CD14-positive monocyte (primary cell): ENCODE measurements around the gene AQP2. TPM values are rescaled to one million over a fixed set of nuclear protein-coding genes. Genes with fewer than 3 reads are reported as not detected.

Experiments
- DNase-seq, 3 donors: peaks; one replicate each; pipeline ENCODE4 v3.0.0-alpha.2; 2011 to 2022
- H2AFZ ChIP-seq: 2 replicates; pipeline ENCODE4 v1.6.0; 2012; ENCODE audit warnings: mild to moderate bottlenecking, low read depth, low read length, inconsistent platforms; ENCODE audit not compliant: insufficient read depth, poor library complexity, severe bottlenecking
- H3K27ac ChIP-seq, 2 donors: 1 replicate in 1 of 2; 2 replicates in 1 of 2; pipeline ENCODE4 v1.5.1; 2012 to 2013; ENCODE audit warnings: low read length in 2 of 2, control low read depth in 1 of 2, inconsistent platforms in 1 of 2, low read depth in 1 of 2, mild to moderate bottlenecking in 1 of 2
- H3K27me3 ChIP-seq, 2 donors: one replicate each; pipeline versions ENCODE4 v1.6.0 to v1.6.1; 2011 to 2013; ENCODE audit warnings: low read length in 2 of 2; ENCODE audit not compliant: control insufficient read depth in 2 of 2, insufficient read depth in 2 of 2
- H3K36me3 ChIP-seq, 2 donors: replicated peaks in 1 of 2; 1 replicate in 1 of 2; 2 replicates in 1 of 2; pipeline versions ENCODE4 v1.5.1 to v1.6.1; 2012 to 2013; ENCODE audit warnings: low read length in 2 of 2, control low read depth in 1 of 2, inconsistent platforms in 1 of 2, mild to moderate bottlenecking in 1 of 2; ENCODE audit not compliant: insufficient read depth in 2 of 2, control insufficient read depth in 1 of 2
- H3K4me1 ChIP-seq, 2 donors: 1 replicate in 1 of 2; 2 replicates in 1 of 2; pipeline versions ENCODE4 v1.5.1 to v1.6.1; 2012 to 2013; ENCODE audit warnings: low read length in 2 of 2, control low read depth in 1 of 2, inconsistent platforms in 1 of 2, mild to moderate bottlenecking in 1 of 2, moderate library complexity in 1 of 2; ENCODE audit not compliant: insufficient read depth in 2 of 2, control insufficient read depth in 1 of 2
- H3K4me2 ChIP-seq: replicated peaks from 2 replicates; pipeline ENCODE3; 2012; ENCODE audit warnings: low read length, moderate library complexity, mild to moderate bottlenecking; ENCODE audit not compliant: poor library complexity, severe bottlenecking; ENCODE audit errors: extremely low read depth
- H3K4me3 ChIP-seq, 3 experiments: fragments of 200-600 bp in 1 of 3; sonication (generic) in 1 of 3; replicated peaks in 1 of 3; 1 replicate in 2 of 3; 2 replicates in 1 of 3; pipeline ENCODE4 v1.5.1; 2011 to 2013; ENCODE audit warnings: low read length in 3 of 3, mild to moderate bottlenecking in 3 of 3, control low read depth in 2 of 3, low read depth in 2 of 3, inconsistent platforms in 1 of 3, moderate library complexity in 1 of 3
- H3K79me2 ChIP-seq: 2 replicates; pipeline ENCODE4 v1.6.0; 2012; ENCODE audit warnings: mild to moderate bottlenecking, control low read depth, inconsistent platforms, low read length, moderate library complexity; ENCODE audit not compliant: insufficient read depth
- H3K9ac ChIP-seq: 2 replicates; pipeline ENCODE4 v1.6.0; 2017; ENCODE audit warnings: low read length, mild to moderate bottlenecking; ENCODE audit not compliant: insufficient read depth, poor library complexity, severe bottlenecking
- H3K9me3 ChIP-seq, 2 donors: replicated peaks in 1 of 2; 1 replicate in 1 of 2; 2 replicates in 1 of 2; pipeline versions ENCODE4 v1.5.1 to v1.6.1; 2012 to 2013; ENCODE audit warnings: low read length in 2 of 2, control low read depth in 1 of 2; ENCODE audit not compliant: control insufficient read depth in 1 of 2, insufficient read depth in 1 of 2
- H4K20me1 ChIP-seq: 2 replicates; pipeline ENCODE4 v1.6.0; 2012; ENCODE audit warnings: mild to moderate bottlenecking, low read length, control low read depth, moderate library complexity; ENCODE audit not compliant: insufficient read depth
- H3K27ac Mint-ChIP-seq, 7 donors: one replicate each; pipeline ENCODE4 v1.8.0; 2020; ENCODE audit warnings: mild to moderate bottlenecking in 7 of 7, mixed read lengths in 7 of 7, moderate library complexity in 6 of 7, inconsistent platforms in 2 of 7
- H3K27me3 Mint-ChIP-seq, 3 donors: one replicate each; pipeline ENCODE4 v1.8.0; 2021 to 2022; ENCODE audit warnings: low read depth in 3 of 3, mild to moderate bottlenecking in 3 of 3, mixed read lengths in 3 of 3, moderate library complexity in 3 of 3, inconsistent platforms in 1 of 3
- H3K36me3 Mint-ChIP-seq, 2 donors: one replicate each; pipeline ENCODE4 v1.8.0; 2020; ENCODE audit warnings: mixed read lengths in 2 of 2, inconsistent platforms in 1 of 2, mild to moderate bottlenecking in 1 of 2
- H3K4me1 Mint-ChIP-seq: one replicate; pipeline ENCODE4 v1.8.0; 2020; ENCODE audit warnings: mild to moderate bottlenecking, mixed read lengths
- H3K4me3 Mint-ChIP-seq, 2 donors: one replicate each; pipeline ENCODE4 v1.8.0; 2020; ENCODE audit warnings: mild to moderate bottlenecking in 2 of 2, mixed read lengths in 2 of 2, moderate library complexity in 1 of 2
- H3K9me3 Mint-ChIP-seq, 7 donors: one replicate each; pipeline ENCODE4 v1.8.0; 2020 to 2022; ENCODE audit warnings: mixed read lengths in 7 of 7, mild to moderate bottlenecking in 6 of 7, moderate library complexity in 6 of 7, inconsistent platforms in 2 of 7
- CTCF ChIP-seq: fragments of 200-600 bp; IDR thresholded peaks from one replicate; pipeline ENCODE4 v1.8.0; 2022; ENCODE audit warnings: antibody characterized with exemption, mild to moderate bottlenecking
- WGBS: methylation state at CpG from one replicate; pipeline ENCODE4 v1.1.5; 2013; ENCODE audit warnings: missing lambda C conversion rate; ENCODE audit not compliant: insufficient coverage; 5-methylcytosine and 5-hydroxymethylcytosine counted together
- intact Hi-C, 2 donors: fragments of 100-400 bp; cut with micrococcal nuclease; formaldehyde crosslinking; loops; one replicate each; pipeline versions ENCODE4 v1.15.0 to v1.15.1; 2023
- polyA plus RNA-seq, 3 donors: library from polyadenylated mRNA; depleted of rRNA in 1 of 3; unstranded in 2 of 3; stranded (reverse) in 1 of 3; fragments of 300-500 nt in 2 of 3; fragments of >200 nt in 1 of 3; fragmentation: Illumina TruSeq in 2 of 3; gene quantifications; 1 replicate in 2 of 3; 2 replicates in 1 of 3; pipeline ENCODE4 v1.2.3, GENCODE V29; 2012 to 2021

Gene AQP2
- polyA plus RNA-seq, 3 donors = not detected

- 2% methylated on average over 28 of the region's 40 CpGs for WGBS
- no peaks in the 10 kb centered on the region for H3K36me3 ChIP-seq
- H3K79me2 ChIP-seq = no peaks in the 10 kb centered on the region
- peaks cover 19 to 26% of the 10 kb centered on the region in 2 donors for H3K4me1 ChIP-seq
- no peaks in the 10 kb centered on the region for H4K20me1 ChIP-seq
- peak overlapping the region; percentile 15 for H3K9ac ChIP-seq
- intact Hi-C loops = loop anchor here (1.0 to 10.0 kb wide), 5 partner anchors 90 to 210 kb away; partner anchors contain the start of gene ASIC1 (in 2 of the 2)
- H3K4me1 Mint-ChIP-seq = peaks cover 12% of the 10 kb centered on the region
- peak overlapping the region; percentile 86 for H2AFZ ChIP-seq
- no peaks in the 10 kb centered on the region for H3K9me3 ChIP-seq
- peak overlapping the region; percentile 73 to 85 for H3K4me3 Mint-ChIP-seq
- H3K36me3 Mint-ChIP-seq = no peaks in the 10 kb centered on the region
- no peak overlapping the region for H3K27ac ChIP-seq
- H3K4me3 ChIP-seq = peak overlapping the region; percentile 10 to 75 (median 42)
- H3K27me3 ChIP-seq = peaks cover 9 to 72% of the 10 kb centered on the region in 2 donors
- peaks cover 48 to 56% (median 49%) of the 10 kb centered on the region in 3 donors for H3K27me3 Mint-ChIP-seq
- DNase-seq = peak; percentile 83 to 88 (median 87)
- H3K9me3 Mint-ChIP-seq = peaks cover 0 to 2% (median 0%) of the 10 kb centered on the region in 7 donors
- H3K4me2 ChIP-seq = peak overlapping the region; percentile 84
- peak; percentile 97 for TF ChIP-seq CTCF
- peak overlapping the region in 3 of 7 donors; percentile 7 to 59 (median 49) for H3K27ac Mint-ChIP-seq
Observed at GRCh38 chr12:49967042-49967776, 16.7 kb downstream of the AQP2 start.

GRCh38 chr12:49967777-49968250 lies 17.3 kb downstream of the AQP2 start:
- Mint-ChIP-seq H3K4me3 (peak overlapping the region; percentile 73 to 83), H3K27me3 (peaks cover 43 to 51% (median 46%) of the 10 kb centered on the region in 3 donors), H3K27ac (no peak overlapping the region), H3K36me3 (no peaks in the 10 kb centered on the region), H3K9me3 (peaks cover 0 to 2% (median 0%) of the 10 kb centered on the region in 7 donors), H3K4me1 (peaks cover 12% of the 10 kb centered on the region)
- Histone ChIP-seq H3K4me3 (peak overlapping the region in 2 of 3 experiments; percentile 42 to 75), H3K27ac (no peak overlapping the region), H3K9me3 (no peaks in the 10 kb centered on the region), H4K20me1 (no peaks in the 10 kb centered on the region), H3K79me2 (no peaks in the 10 kb centered on the region), H3K9ac (peak overlapping the region; percentile 15), H3K36me3 (no peaks in the 10 kb centered on the region), H3K4me1 (peaks cover 19 to 26% of the 10 kb centered on the region in 2 donors), H3K27me3 (peaks cover 4 to 66% of the 10 kb centered on the region in 2 donors), H2AFZ (peak overlapping the region; percentile 86), H3K4me2 (peak overlapping the region; percentile 84)
- intact Hi-C loops = loop anchor here (1.0 to 10.0 kb wide), 5 partner anchors 89 to 209 kb away; partner anchors contain the start of gene ASIC1 (in 2 of the 2)
- 4% methylated on average over 8 of the region's 15 CpGs for WGBS
- no peak for TF ChIP-seq CTCF
- no peak for DNase-seq
